Activated CD4-positive, alpha-beta memory T cell treated with anti-CD3 and anti-CD28 coated beads for 36 hours (primary cell): ENCODE measurements around the gene CDYL2. TPM values are rescaled to one million over a fixed set of nuclear protein-coding genes. Genes with fewer than 3 reads are reported as not detected.

ENCODE experiments used
- CTCF ChIA-PET: fragments of 350-600 bp; sonication (Branson Sonifier 250); formaldehyde crosslinking; loops from one replicate; lab custom pipeline; 2021; ENCODE audit warnings: antibody characterized with exemption, inconsistent platforms; lab: Charles Lee
- POLR2A ChIA-PET: fragments of 350-600 bp; sonication (Branson Sonifier 250); formaldehyde crosslinking; loops from one replicate; lab custom pipeline; 2021; ENCODE audit warnings: antibody characterized with exemption; lab: Charles Lee
- DNase-seq: peaks from one replicate; pipeline ENCODE4 v3.0.0-alpha.2; 2020
- H3K27ac Mint-ChIP-seq: one replicate; pipeline ENCODE4 v1.8.0; 2021; ENCODE audit warnings: mixed read lengths
- H3K27me3 Mint-ChIP-seq: one replicate; pipeline ENCODE4 v1.8.0; 2021; ENCODE audit warnings: mixed read lengths
- H3K36me3 Mint-ChIP-seq: one replicate; pipeline ENCODE4 v1.8.0; 2021; ENCODE audit warnings: mixed read lengths
- H3K4me1 Mint-ChIP-seq: one replicate; pipeline ENCODE4 v1.8.0; 2021; ENCODE audit warnings: low read depth, mixed read lengths
- H3K4me3 Mint-ChIP-seq: one replicate; pipeline ENCODE4 v1.8.0; 2021; ENCODE audit warnings: mild to moderate bottlenecking, mixed read lengths
- H3K9me3 Mint-ChIP-seq: one replicate; pipeline ENCODE4 v1.8.0; 2021; ENCODE audit warnings: mixed read lengths
- intact Hi-C: fragments of 100-400 bp; cut with micrococcal nuclease; formaldehyde crosslinking; loops from one replicate; pipeline ENCODE4 v1.15.1; 2023
- total RNA-seq, 2 experiments: library from RNA; stranded (reverse); gene quantifications; one replicate each; pipeline ENCODE4 v1.2.3, GENCODE V29; 2021

The CDYL2 gene
- total RNA-seq, 2 experiments from 2014 or later: 29.4 to 34.1 TPM

- H3K27me3 Mint-ChIP-seq: no peaks in the 10 kb centered on the region
- peaks cover 19% of the 10 kb centered on the region for H3K36me3 Mint-ChIP-seq
- H3K4me3 Mint-ChIP-seq: no peak overlapping the region
- H3K9me3 Mint-ChIP-seq: peaks cover 7% of the 10 kb centered on the region
- no peak overlapping the region for H3K27ac Mint-ChIP-seq
- intact Hi-C loops: no loop called here
- CTCF ChIA-PET: no interaction called here
- POLR2A ChIA-PET: no interaction called here
- DNase-seq: no peak
- H3K4me1 Mint-ChIP-seq: peaks cover 23% of the 10 kb centered on the region
Measured at GRCh38 chr16:80683646-80684045, 120.8 kb downstream of the CDYL2 start.

GRCh38 chr16:80682421-80683070, 121.9 kb downstream of the CDYL2 start:
- Mint-ChIP-seq H3K4me1 (peaks cover 23% of the 10 kb centered on the region), H3K27ac (no peak overlapping the region), H3K4me3 (no peak overlapping the region), H3K27me3 (no peaks in the 10 kb centered on the region), H3K36me3 (peaks cover 19% of the 10 kb centered on the region), H3K9me3 (peaks cover 7% of the 10 kb centered on the region)
- intact Hi-C loops: no loop called here
- no peak for DNase-seq
- ChIA-PET CTCF (no interaction called here), POLR2A (no interaction called here)

GRCh38 chr16:80681436-80681835, 123.0 kb downstream of the CDYL2 start:
- H3K4me1 Mint-ChIP-seq: peaks cover 31% of the 10 kb centered on the region
- peaks cover 22% of the 10 kb centered on the region for H3K36me3 Mint-ChIP-seq
- intact Hi-C loops: no loop called here
- POLR2A ChIA-PET: no interaction called here
- CTCF ChIA-PET: no interaction called here
- no peak overlapping the region for H3K27ac Mint-ChIP-seq
- peaks cover 7% of the 10 kb centered on the region for H3K9me3 Mint-ChIP-seq
- H3K4me3 Mint-ChIP-seq: no peak overlapping the region
- no peak for DNase-seq
- H3K27me3 Mint-ChIP-seq: no peaks in the 10 kb centered on the region

- Mint-ChIP-seq H3K4me1 (peaks cover 37% of the 10 kb centered on the region), H3K27me3 (no peaks in the 10 kb centered on the region), H3K9me3 (peaks cover 7% of the 10 kb centered on the region), H3K36me3 (peaks cover 24% of the 10 kb centered on the region), H3K4me3 (no peak overlapping the region), H3K27ac (no peak overlapping the region)
- peak; percentile 30 for DNase-seq
- ChIA-PET CTCF (no interaction called here), POLR2A (no interaction called here)
- intact Hi-C loops: no loop called here
Measured at GRCh38 chr16:80680839-80681238, 123.6 kb downstream of the CDYL2 start.

GRCh38 chr16:80680046-80680445, 124.4 kb downstream of the CDYL2 start:
- ChIA-PET POLR2A (no interaction called here), CTCF (no interaction called here)
- peak; percentile 17 for DNase-seq
- no peak overlapping the region for H3K27ac Mint-ChIP-seq
- peaks cover 27% of the 10 kb centered on the region for H3K36me3 Mint-ChIP-seq
- intact Hi-C loops: no loop called here
- no peak overlapping the region for H3K4me3 Mint-ChIP-seq
- H3K9me3 Mint-ChIP-seq: peaks cover 7% of the 10 kb centered on the region
- peaks cover 41% of the 10 kb centered on the region for H3K4me1 Mint-ChIP-seq
- no peaks in the 10 kb centered on the region for H3K27me3 Mint-ChIP-seq

- Mint-ChIP-seq H3K4me1 (peaks cover 40% of the 10 kb centered on the region), H3K27ac (no peak overlapping the region), H3K9me3 (peaks cover 23% of the 10 kb centered on the region), H3K36me3 (peaks cover 38% of the 10 kb centered on the region), H3K4me3 (no peak overlapping the region), H3K27me3 (no peaks in the 10 kb centered on the region)
- intact Hi-C loops: loop anchor here (10.0 kb wide), 1 partner anchor 330 kb away; the partner anchor contains the start of genes CENPN and CMC2
- ChIA-PET CTCF (interaction anchor here (1.1 kb wide), 1 partner anchor 147 kb away, joined by 3 read pairs; no protein-coding TSS in a partner anchor), POLR2A (no interaction called here)
- no peak for DNase-seq
Measured at GRCh38 chr16:80674884-80675283, 129.5 kb downstream of the CDYL2 start.

- peaks cover 34% of the 10 kb centered on the region for H3K36me3 Mint-ChIP-seq
- H3K27ac Mint-ChIP-seq: no peak overlapping the region
- CTCF ChIA-PET: no interaction called here
- no peaks in the 10 kb centered on the region for H3K27me3 Mint-ChIP-seq
- no peak overlapping the region for H3K4me3 Mint-ChIP-seq
- H3K9me3 Mint-ChIP-seq: peaks cover 23% of the 10 kb centered on the region
- POLR2A ChIA-PET: no interaction called here
- no peak for DNase-seq
- H3K4me1 Mint-ChIP-seq: peaks cover 44% of the 10 kb centered on the region
- intact Hi-C loops: loop anchor here (10.0 kb wide), 1 partner anchor 332 kb away; the partner anchor contains the start of genes CENPN and CMC2
Measured at GRCh38 chr16:80672379-80672778, 132.0 kb downstream of the CDYL2 start.

GRCh38 chr16:80671281-80671849, 133.0 kb downstream of the CDYL2 start:
- ChIA-PET CTCF (interaction anchor here (1.3 kb wide), 1 partner anchor 145 kb away, joined by 4 read pairs; no protein-coding TSS in a partner anchor), POLR2A (no interaction called here)
- Mint-ChIP-seq H3K36me3 (peaks cover 31% of the 10 kb centered on the region), H3K4me1 (peaks cover 35% of the 10 kb centered on the region), H3K27me3 (no peaks in the 10 kb centered on the region), H3K4me3 (no peak overlapping the region), H3K27ac (no peak overlapping the region), H3K9me3 (peaks cover 23% of the 10 kb centered on the region)
- DNase-seq: no peak
- intact Hi-C loops: loop anchor here (10.0 kb wide), 1 partner anchor 333 kb away; the partner anchor contains the start of genes CENPN and CMC2

GRCh38 chr16:80670170-80670865, 134.1 kb downstream of the CDYL2 start:
- ChIA-PET CTCF (interaction anchor here (1.3 kb wide), 1 partner anchor 144 kb away, joined by 4 read pairs; no protein-coding TSS in a partner anchor), POLR2A (interaction anchor here (0.8 kb wide), 1 partner anchor 90 kb away, joined by 3 read pairs; no protein-coding TSS in a partner anchor)

GRCh38 chr16:80669673-80670072, 134.7 kb downstream of the CDYL2 start:
- peaks cover 26% of the 10 kb centered on the region for H3K4me1 Mint-ChIP-seq
- H3K9me3 Mint-ChIP-seq: peaks cover 23% of the 10 kb centered on the region
- no peak overlapping the region for H3K4me3 Mint-ChIP-seq
- ChIA-PET POLR2A (interaction anchor here (0.8 kb wide), 1 partner anchor 90 kb away, joined by 3 read pairs; no protein-coding TSS in a partner anchor), CTCF (no interaction called here)
- no peaks in the 10 kb centered on the region for H3K27me3 Mint-ChIP-seq
- H3K36me3 Mint-ChIP-seq: peaks cover 24% of the 10 kb centered on the region
- intact Hi-C loops: loop anchor here (10.0 kb wide), 1 partner anchor 335 kb away; the partner anchor contains the start of genes CENPN and CMC2
- DNase-seq: no peak
- H3K27ac Mint-ChIP-seq: peak overlapping the region; percentile 40

More at GRCh38 chr16:80670170-80670865, 134.1 kb downstream of the CDYL2 start:
- intact Hi-C loops: loop anchor here (10.0 kb wide), 1 partner anchor 334 kb away; the partner anchor contains the start of genes CENPN and CMC2
- H3K4me3 Mint-ChIP-seq: no peak overlapping the region
- peaks cover 28% of the 10 kb centered on the region for H3K36me3 Mint-ChIP-seq
- H3K27me3 Mint-ChIP-seq: no peaks in the 10 kb centered on the region
- peak overlapping the region; percentile 40 for H3K27ac Mint-ChIP-seq
- peak; percentile 64 for DNase-seq
- H3K4me1 Mint-ChIP-seq: peaks cover 28% of the 10 kb centered on the region
- H3K9me3 Mint-ChIP-seq: peaks cover 23% of the 10 kb centered on the region

GRCh38 chr16:80667925-80668324, 136.5 kb downstream of the CDYL2 start:
- intact Hi-C loops: no loop called here
- Mint-ChIP-seq H3K4me1 (peaks cover 26% of the 10 kb centered on the region), H3K4me3 (no peak overlapping the region), H3K27me3 (no peaks in the 10 kb centered on the region), H3K36me3 (peaks cover 19% of the 10 kb centered on the region), H3K27ac (no peak overlapping the region), H3K9me3 (peaks cover 23% of the 10 kb centered on the region)
- DNase-seq: no peak
- CTCF ChIA-PET: no interaction called here
- POLR2A ChIA-PET: no interaction called here

GRCh38 chr16:80667251-80667560, 137.2 kb downstream of the CDYL2 start:
- Mint-ChIP-seq H3K36me3 (peaks cover 22% of the 10 kb centered on the region), H3K4me3 (no peak overlapping the region), H3K4me1 (peaks cover 26% of the 10 kb centered on the region), H3K27me3 (no peaks in the 10 kb centered on the region), H3K9me3 (peaks cover 23% of the 10 kb centered on the region), H3K27ac (no peak overlapping the region)
- ChIA-PET CTCF (no interaction called here), POLR2A (no interaction called here)
- no peak for DNase-seq
- intact Hi-C loops: no loop called here
